HepG2 (cell line): ENCODE measurements around the gene TRIM3. TPM values are rescaled to one million over a fixed set of nuclear protein-coding genes. Genes with fewer than 3 reads are reported as not detected.

ENCODE experiments used
- ATAC-seq: fragments of 200-7000 bp; cut with Tn5 transposase; 3 replicates; pipeline ENCODE4 v1.9.1; 2020; ENCODE audit warnings: mild to moderate bottlenecking, moderate library complexity
- BruUV-seq: library from RNA; stranded (reverse); fragments of 400-500 nt; replicated peaks from 2 replicates; lab custom pipeline; 2021; lab: Mats Ljungman, UMichigan
- CTCF ChIA-PET: fragments of 300-600 bp; formaldehyde crosslinking; extraction: SDS; loops from one replicate; lab custom pipeline; 2021; ENCODE audit warnings: low total read pairs, inconsistent platforms, low intra/inter-chr PET ratio; lab: Yijun Ruan, JAX
- POLR2A ChIA-PET: fragments of 350-600 bp; sonication (Branson Sonifier 250); formaldehyde crosslinking; loops from one replicate; lab custom pipeline; 2020; ENCODE audit warnings: antibody characterized with exemption, inconsistent platforms; lab: Yijun Ruan, JAX
- DNase-seq: peaks from one replicate; pipeline ENCODE4 v3.0.0-alpha.2; 2015; ENCODE audit warnings: low spot score
- FAIRE-seq: peaks from 3 replicates; lab custom pipeline; 2011; peaks lifted over from hg19 to GRCh38; lab: Jason Lieb, UNC
- H2AFZ ChIP-seq: one replicate; pipeline ENCODE4 v1.6.1; 2011; ENCODE audit warnings: low read length, inconsistent platforms
- H3K27ac ChIP-seq: fragments of 300-600 bp; 3 replicates; pipeline ENCODE4 v1.8.0; 2011; ENCODE audit warnings: mixed run types, mild to moderate bottlenecking, mixed read lengths, low read length, inconsistent platforms; ENCODE audit not compliant: insufficient read depth; ENCODE audit errors: extremely low read length
- H3K27me3 ChIP-seq, 2 experiments: fragments of 200-600 bp in 1 of 2; 2 replicates in 1 of 2; 3 replicates in 1 of 2; pipeline versions ENCODE4 v1.6.0 to v1.8.0; 2011; ENCODE audit warnings: low read length in 2 of 2, mild to moderate bottlenecking in 2 of 2, moderate library complexity in 2 of 2, inconsistent platforms in 1 of 2; ENCODE audit not compliant: insufficient read depth in 2 of 2, control insufficient read depth in 1 of 2
- H3K36me3 ChIP-seq, 2 experiments: fragments of 200-600 bp in 1 of 2; replicated peaks in 1 of 2; 2 replicates in 1 of 2; 3 replicates in 1 of 2; pipeline versions ENCODE4 v1.5.1 to v1.8.0; 2011; ENCODE audit warnings: low read length in 2 of 2, inconsistent platforms in 1 of 2; ENCODE audit not compliant: insufficient read depth in 2 of 2, control insufficient read depth in 1 of 2
- H3K4me1 ChIP-seq: 2 replicates; pipeline ENCODE4 v1.5.1; 2012; ENCODE audit warnings: low read length, inconsistent platforms; ENCODE audit not compliant: insufficient read depth
- H3K4me2 ChIP-seq: 2 replicates; pipeline ENCODE4 v1.6.0; 2011; ENCODE audit warnings: low read depth, low read length, inconsistent platforms
- H3K4me3 ChIP-seq, 3 experiments: fragments of 200-600 bp in 1 of 3; sonication (generic), shearing (Covaris generic) in 1 of 3; replicated peaks in 1 of 3; 2 replicates each; pipeline ENCODE4 v1.5.1; 2011 to 2016; ENCODE audit warnings: low read length in 3 of 3, inconsistent platforms in 2 of 3, low read depth in 2 of 3, mild to moderate bottlenecking in 2 of 3, control low read depth in 1 of 3, mixed read lengths in 1 of 3; ENCODE audit not compliant: insufficient read depth in 1 of 3
- H3K79me2 ChIP-seq: one replicate; pipeline ENCODE4 v1.6.1; 2011; ENCODE audit warnings: low read length, inconsistent platforms; ENCODE audit not compliant: insufficient read depth
- H3K9ac ChIP-seq: 2 replicates; pipeline ENCODE4 v1.6.0; 2011; ENCODE audit warnings: mild to moderate bottlenecking, low read depth, low read length, inconsistent platforms; ENCODE audit not compliant: insufficient read depth
- H3K9me3 ChIP-seq: 2 replicates; pipeline ENCODE4 v1.5.1; 2012; ENCODE audit warnings: mild to moderate bottlenecking, low read length
- H4K20me1 ChIP-seq: 2 replicates; pipeline ENCODE4 v1.6.0; 2011; ENCODE audit warnings: inconsistent platforms, mild to moderate bottlenecking, low read length, moderate library complexity; ENCODE audit not compliant: insufficient read depth
- HNRNPUL1 ChIP-seq: fragments of 200-400 bp; formaldehyde crosslinking; IDR thresholded peaks from 2 replicates; pipeline ENCODE4 v1.6.1; 2017; ENCODE audit warnings: low read depth, mild to moderate bottlenecking, low read length, moderate library complexity
- HOXA3 ChIP-seq: sonication (generic); formaldehyde crosslinking; IDR thresholded peaks from 2 replicates; pipeline ENCODE4 v1.5.0; 2020; ENCODE audit warnings: missing genetic modification reagents
- HOXA5 ChIP-seq: sonication (generic); formaldehyde crosslinking; IDR thresholded peaks from 2 replicates; pipeline ENCODE4 v1.4.0; 2020; ENCODE audit warnings: missing genetic modification reagents
- MAF1 ChIP-seq: sonication (generic); formaldehyde crosslinking; IDR thresholded peaks from 2 replicates; pipeline ENCODE4 v1.5.0; 2020; ENCODE audit warnings: missing genetic modification reagents, borderline replicate concordance
- MTF1 ChIP-seq: sonication (generic); formaldehyde crosslinking; IDR thresholded peaks from 2 replicates; pipeline ENCODE4 v1.5.0; 2020; ENCODE audit warnings: missing genetic modification reagents
- POLR2G ChIP-seq: fragments of 200-400 bp; formaldehyde crosslinking; IDR thresholded peaks from 2 replicates; pipeline ENCODE4 v1.6.1; 2018; ENCODE audit warnings: mild to moderate bottlenecking, low read depth, low read length, moderate library complexity
- SMAD1 ChIP-seq: sonication (generic); formaldehyde crosslinking; IDR thresholded peaks from 2 replicates; pipeline ENCODE4 v1.4.0; 2020; ENCODE audit warnings: missing genetic modification reagents, low read depth, mild to moderate bottlenecking, borderline replicate concordance
- TBP ChIP-seq: sonication (generic); formaldehyde crosslinking; IDR thresholded peaks from 2 replicates; pipeline ENCODE4 v1.5.0; 2020; ENCODE audit warnings: missing genetic modification reagents
- TP53 ChIP-seq: sonication (generic); formaldehyde crosslinking; conservative IDR thresholded peaks from 2 replicates; pipeline ENCODE4 v1.4.0; 2020; ENCODE audit warnings: missing genetic modification reagents
- ZBTB3 ChIP-seq: sonication (generic); formaldehyde crosslinking; IDR thresholded peaks from 2 replicates; pipeline ENCODE4 v1.4.0; 2020; ENCODE audit warnings: low read depth, mild to moderate bottlenecking, moderate library complexity, missing genetic modification reagents, borderline replicate concordance
- ZBTB46 ChIP-seq: sonication (generic); formaldehyde crosslinking; IDR thresholded peaks from 2 replicates; pipeline ENCODE4 v1.4.0; 2020; ENCODE audit warnings: mild to moderate bottlenecking, missing genetic modification reagents, borderline replicate concordance
- ZBTB7A ChIP-seq: sonication (generic); formaldehyde crosslinking; IDR thresholded peaks from 2 replicates; pipeline ENCODE4 v1.8.0; 2022; ENCODE audit warnings: mild to moderate bottlenecking, missing genetic modification reagents
- ZMYM3 ChIP-seq: sonication (generic); formaldehyde crosslinking; IDR thresholded peaks from 2 replicates; pipeline ENCODE4 v1.5.1; 2020; ENCODE audit warnings: mild to moderate bottlenecking, missing genetic modification reagents
- ZNF841 ChIP-seq: sonication (generic); formaldehyde crosslinking; IDR thresholded peaks from 2 replicates; pipeline ENCODE4 v1.8.1; 2023; ENCODE audit warnings: missing genetic modification reagents, borderline replicate concordance
- WGBS: methylation state at CpG from one replicate; pipeline ENCODE4 v1.1.6; 2017; ENCODE audit warnings: low lambda C conversion rate; 5-methylcytosine and 5-hydroxymethylcytosine counted together
- in situ Hi-C: cut with HindIII; loops from 2 replicates; pipeline ENCODE4 v1.10.0; 2017; ENCODE audit warnings: low pct_unique_long_range_greater_than_20kb; ENCODE audit not compliant: extremely low pct_ligation_motif_present
- intact Hi-C: fragments of 100-400 bp; cut with micrococcal nuclease; formaldehyde crosslinking; loops from one replicate; pipeline ENCODE4 v1.10.0; 2022; ENCODE audit not compliant: unreplicated experiment
- polyA plus RNA-seq, 8 experiments: library from polyadenylated mRNA; depleted of rRNA in 3 of 8; stranded (reverse) in 7 of 8; unstranded in 1 of 8; fragments of >200 nt; fragmentation: Illumina TruSeq in 4 of 8; extraction: Trizol in 4 of 8; gene quantifications; 2 replicates each; pipeline versions ENCODE4 v1.2.1 to v1.2.3, GENCODE V29; 2011 to 2016; ENCODE audit warnings: low read depth in 4 of 8, missing spikeins in 1 of 8, mixed read lengths in 1 of 8; ENCODE audit not compliant: insufficient read depth in 1 of 8
- total RNA-seq, 5 experiments: library from RNA; depleted of rRNA; stranded (reverse); fragments of >200 nt; fragmentation: Illumina TruSeq; extraction: Trizol; gene quantifications; 2 replicates each; pipeline ENCODE4 v1.2.3, GENCODE V29; 2016; ENCODE audit warnings: low read depth in 1 of 5
- TF ChIP-seq, protein P1 (sequence below): sonication (generic); formaldehyde crosslinking; IDR thresholded peaks from 2 replicates; pipeline ENCODE4; 2020; ENCODE audit warnings: missing genetic modification reagents, mild to moderate bottlenecking, borderline replicate concordance

The TRIM3 gene
- total and polyA plus RNA-seq, 2 of the 13 experiments (the other 11 are each of a cell fraction or from before 2014, with no cell fraction given): 3.6 to 6.3 TPM

- H3K79me2 ChIP-seq: peaks cover 3% of the 10 kb centered on the region
- no TSS peak for BruUV-seq
- FAIRE-seq (no peak), DNase-seq (no peak), ATAC-seq (no peak)
- H3K9me3 ChIP-seq: no peaks in the 10 kb centered on the region
- H3K27me3 ChIP-seq: no peaks in the 10 kb centered on the region
- TF ChIP-seq TBP (CRISPR knock-in tag): no peak
- TF ChIP-seq HOXA3 (CRISPR knock-in tag): no peak
- TF ChIP-seq MAF1 (CRISPR knock-in tag): no peak
- TF ChIP-seq ZBTB3 (CRISPR knock-in tag): no peak
- no peak for TF ChIP-seq HOXA5
- TF ChIP-seq ZBTB7A (CRISPR knock-in tag): no peak
- no peak for TF ChIP-seq ZMYM3 (CRISPR knock-in tag)
- TF ChIP-seq, protein P1, sequence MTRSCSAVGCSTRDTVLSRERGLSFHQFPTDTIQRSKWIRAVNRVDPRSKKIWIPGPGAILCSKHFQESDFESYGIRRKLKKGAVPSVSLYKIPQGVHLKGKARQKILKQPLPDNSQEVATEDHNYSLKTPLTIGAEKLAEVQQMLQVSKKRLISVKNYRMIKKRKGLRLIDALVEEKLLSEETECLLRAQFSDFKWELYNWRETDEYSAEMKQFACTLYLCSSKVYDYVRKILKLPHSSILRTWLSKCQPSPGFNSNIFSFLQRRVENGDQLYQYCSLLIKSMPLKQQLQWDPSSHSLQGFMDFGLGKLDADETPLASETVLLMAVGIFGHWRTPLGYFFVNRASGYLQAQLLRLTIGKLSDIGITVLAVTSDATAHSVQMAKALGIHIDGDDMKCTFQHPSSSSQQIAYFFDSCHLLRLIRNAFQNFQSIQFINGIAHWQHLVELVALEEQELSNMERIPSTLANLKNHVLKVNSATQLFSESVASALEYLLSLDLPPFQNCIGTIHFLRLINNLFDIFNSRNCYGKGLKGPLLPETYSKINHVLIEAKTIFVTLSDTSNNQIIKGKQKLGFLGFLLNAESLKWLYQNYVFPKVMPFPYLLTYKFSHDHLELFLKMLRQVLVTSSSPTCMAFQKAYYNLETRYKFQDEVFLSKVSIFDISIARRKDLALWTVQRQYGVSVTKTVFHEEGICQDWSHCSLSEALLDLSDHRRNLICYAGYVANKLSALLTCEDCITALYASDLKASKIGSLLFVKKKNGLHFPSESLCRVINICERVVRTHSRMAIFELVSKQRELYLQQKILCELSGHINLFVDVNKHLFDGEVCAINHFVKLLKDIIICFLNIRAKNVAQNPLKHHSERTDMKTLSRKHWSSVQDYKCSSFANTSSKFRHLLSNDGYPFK (CRISPR knock-in tag): no peak
- no peak for TF ChIP-seq SMAD1
- no peak for TF ChIP-seq POLR2G
- TF ChIP-seq ZBTB46: no peak
- TF ChIP-seq TP53 (CRISPR knock-in tag): no peak
- no peak for TF ChIP-seq ZNF841 (CRISPR knock-in tag)
- TF ChIP-seq MTF1 (CRISPR knock-in tag): no peak
- TF ChIP-seq HNRNPUL1: no peak
- in situ Hi-C loops: loop anchor here (10.0 kb wide), 1 partner anchor 116 kb away; the partner anchor contains the start of genes ILK and RRP8
- intact Hi-C loops: loop anchor here (10.0 kb wide), 1 partner anchor 254 kb away; the partner anchor contains the start of genes CNGA4 and FHIP1B
- no peak overlapping the region for H3K9ac ChIP-seq
- H3K4me3 ChIP-seq: no peak overlapping the region
- peaks cover 67% of the 10 kb centered on the region for H3K4me1 ChIP-seq
- H4K20me1 ChIP-seq: no peaks in the 10 kb centered on the region; the same call in 1 of the 2 replicates
- CTCF ChIA-PET: no interaction called here
- WGBS: 91% methylated on average over 6 of the region's 6 CpGs
- no peak overlapping the region for H3K4me2 ChIP-seq
- peaks cover 3 to 17% of the 10 kb centered on the region in 2 experiments for H3K36me3 ChIP-seq
- POLR2A ChIA-PET: interaction anchor here (1.4 kb wide), 1 partner anchor 13 kb away, joined by 5 read pairs; no protein-coding TSS in a partner anchor
- no peak overlapping the region for H3K27ac ChIP-seq
- no peak overlapping the region for H2AFZ ChIP-seq
These were observed 14.6 kb upstream of the TRIM3 start for GRCh38 chr11:6488342-6488741.
